RPMI7951 (cell line): Measurements from ENCODE around the gene EHMT1. TPM values are rescaled to one million over a fixed set of nuclear protein-coding genes. Genes with fewer than 3 reads are reported as not detected.

Experiments
- DNase-seq: peaks from one replicate; pipeline ENCODE4 v3.0.0-alpha.2; 2012; ENCODE audit warnings: low read depth
- total RNA-seq: library from RNA; depleted of rRNA; stranded (reverse); fragments of >200 nt; shearing (Covaris generic); gene quantifications from 2 replicates; pipeline ENCODE4 v1.2.3, GENCODE V29; 2014

The EHMT1 gene
- total RNA-seq, 1 experiment from 2014 or later, result 11.5 TPM

DNA sequence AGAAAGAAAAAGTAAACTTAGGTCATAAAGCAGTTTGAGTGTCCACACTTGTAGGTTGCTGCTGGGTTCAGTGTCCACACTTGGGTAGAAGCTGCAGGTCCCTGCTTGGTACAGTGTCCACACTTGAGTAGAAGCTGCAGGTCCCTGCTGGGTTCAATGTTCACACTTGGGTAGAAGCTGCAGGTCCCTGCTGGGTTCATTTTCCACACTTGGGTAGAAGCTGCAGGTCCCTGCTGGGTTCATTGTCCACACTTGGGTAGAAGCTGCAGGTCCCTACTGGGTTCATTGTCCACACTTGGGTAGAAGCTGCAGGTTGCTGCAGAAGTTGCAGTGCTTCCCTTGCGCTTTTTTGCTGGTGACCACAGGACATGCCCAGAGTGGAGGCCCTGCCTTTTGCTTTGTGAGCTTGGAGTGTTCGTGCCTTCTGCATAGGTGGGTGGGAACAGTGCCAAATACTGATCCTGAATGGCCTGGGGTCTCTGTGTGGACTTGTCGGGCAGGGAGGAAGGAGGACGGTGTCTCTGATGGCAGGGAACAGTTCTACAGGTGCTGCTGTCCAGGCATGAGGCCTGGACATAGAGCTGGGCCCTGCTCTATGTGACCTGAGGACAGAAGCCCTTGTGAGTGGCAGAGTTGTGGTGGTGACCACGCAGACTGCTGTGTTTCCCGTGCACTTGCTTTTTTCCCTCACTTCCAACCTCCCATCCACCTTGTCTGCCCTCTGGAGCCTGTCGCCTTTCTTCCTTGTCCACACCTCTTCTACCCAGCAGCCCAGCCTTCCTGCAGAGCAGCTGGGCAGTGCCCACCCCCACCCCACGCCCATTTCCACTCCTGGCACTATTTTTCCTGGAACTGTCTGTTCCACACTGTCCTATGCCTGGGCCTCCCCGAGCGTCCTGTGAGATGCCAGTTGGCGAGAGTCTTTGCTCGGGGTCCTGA is 120.8 kb downstream of the EHMT1 start:
- no peak for DNase-seq

GRCh38 chr9:137740312-137740711 is 121.5 kb downstream of the EHMT1 start:
- DNase-seq, result no peak

DNA sequence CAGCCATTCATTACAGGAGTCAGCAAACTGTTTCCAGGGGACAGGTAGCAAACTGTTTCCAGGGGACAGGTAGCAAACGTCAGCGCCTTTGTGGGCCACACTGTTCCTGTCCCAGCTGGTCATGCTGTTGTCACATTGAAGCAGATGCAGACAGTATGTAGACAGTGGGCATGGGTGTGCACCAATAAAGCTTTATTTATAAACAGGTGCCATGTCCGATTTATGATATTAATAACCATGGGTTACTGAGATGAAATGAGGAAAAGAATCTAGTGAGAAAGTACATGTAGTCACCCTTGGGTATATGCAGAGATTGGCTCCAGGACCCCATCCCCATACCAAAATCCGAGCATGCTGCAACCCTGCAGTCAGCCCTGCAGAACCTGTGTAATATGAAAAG is 122.5 kb downstream of the EHMT1 start:
- no peak for DNase-seq

- DNase-seq, result no peak
Observed at GRCh38 chr9:137742698-137743097, 123.9 kb downstream of the EHMT1 start.

- no peak for DNase-seq
Observed at GRCh38 chr9:137743695-137744094, 124.9 kb downstream of the EHMT1 start.

- no peak for DNase-seq
Observed at GRCh38 chr9:137744632-137745183, 125.9 kb downstream of the EHMT1 start.

DNA sequence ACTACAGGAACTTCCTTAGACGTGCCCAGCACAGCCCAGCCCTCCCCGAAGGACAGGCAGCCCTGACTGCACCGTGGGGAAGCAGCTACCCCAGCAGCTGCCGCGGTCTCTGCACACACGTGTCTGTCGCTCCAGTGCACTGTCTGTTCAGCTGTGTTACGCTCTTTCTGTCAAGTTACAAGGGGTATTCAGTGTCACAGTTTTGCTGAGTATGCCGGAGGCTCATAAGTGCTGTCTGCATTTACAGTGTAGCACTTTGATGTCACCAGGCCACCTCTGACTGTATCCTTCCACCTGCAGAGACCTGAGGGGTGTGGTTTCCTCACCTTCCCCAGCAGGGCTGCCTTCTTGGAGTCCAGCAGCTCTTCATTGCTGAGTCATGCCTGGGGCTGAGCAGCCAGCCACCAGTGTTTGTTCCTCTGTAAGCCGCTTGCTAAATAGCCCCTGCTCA is 126.8 kb downstream of the EHMT1 start:
- no peak for DNase-seq

- DNase-seq, result no peak
Observed at GRCh38 chr9:137748311-137748710, 129.5 kb downstream of the EHMT1 start.

- no peak for DNase-seq
Observed at GRCh38 chr9:137748741-137749140, 129.9 kb downstream of the EHMT1 start.

DNA sequence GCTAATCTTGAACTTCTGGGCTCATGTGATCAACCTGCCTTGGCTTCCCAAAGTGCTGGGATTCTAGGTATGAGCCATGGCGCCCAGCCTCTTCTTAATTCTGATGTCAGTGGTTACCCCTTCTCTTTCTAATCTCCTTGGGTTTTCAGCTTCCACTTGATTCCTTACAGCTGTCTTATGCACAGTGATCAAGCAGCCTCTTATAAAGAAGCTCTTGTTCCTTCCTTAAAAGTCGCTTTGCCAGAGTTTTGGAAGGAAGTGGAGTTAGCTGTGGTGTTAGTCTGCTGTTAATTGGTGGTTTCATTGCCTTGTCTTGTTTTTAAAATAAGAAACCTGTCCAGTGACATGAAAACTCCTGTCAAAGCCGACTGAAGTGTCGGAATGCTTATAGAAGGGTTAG is 130.7 kb downstream of the EHMT1 start:
- DNase-seq, result no peak

DNA sequence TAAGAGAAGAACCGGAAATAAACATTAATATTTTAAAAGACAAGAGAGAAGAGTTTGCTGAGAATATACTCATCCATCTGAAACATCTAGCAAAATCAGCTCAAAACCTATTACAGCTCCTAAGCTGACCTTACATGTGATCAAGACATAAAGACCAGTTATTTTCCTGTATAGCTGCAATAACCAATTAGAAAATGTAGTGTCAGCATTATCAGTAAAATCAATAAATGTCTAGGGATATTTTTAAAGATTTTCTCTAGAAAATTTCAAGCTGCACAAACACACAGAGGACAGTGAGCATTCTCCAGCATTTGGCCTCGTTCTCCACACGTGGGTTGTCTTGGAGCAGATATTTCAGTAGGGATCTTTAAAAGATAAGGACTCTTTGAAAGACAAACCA is 131.2 kb downstream of the EHMT1 start:
- no peak for DNase-seq

GRCh38 chr9:137750566-137750965 is 131.8 kb downstream of the EHMT1 start:
- no peak for DNase-seq

GRCh38 chr9:137751616-137752015 is 132.8 kb downstream of the EHMT1 start:
- no peak for DNase-seq

DNA sequence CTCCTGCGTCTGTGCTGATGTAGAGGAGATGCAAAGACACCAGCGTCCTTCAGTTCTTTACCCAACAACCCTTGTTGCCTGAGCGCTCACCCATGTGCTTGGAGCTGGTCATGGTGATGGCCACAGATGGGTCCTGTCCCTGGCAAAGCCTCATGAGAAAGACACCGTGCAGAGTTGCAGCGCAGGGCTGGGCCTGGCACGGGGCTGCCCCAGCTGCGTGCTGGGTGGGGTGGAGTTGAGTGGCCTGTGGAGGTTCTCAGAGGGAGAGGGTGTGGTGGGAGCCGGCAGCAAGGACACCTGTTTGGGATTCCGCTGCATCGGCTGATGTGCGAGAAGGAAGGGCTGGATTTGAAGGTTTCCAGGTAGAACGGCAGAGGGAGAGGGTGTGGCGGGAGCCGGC is 133.6 kb downstream of the EHMT1 start:
- no peak for DNase-seq

- DNase-seq, result no peak
Observed at GRCh38 chr9:137753192-137753765, 134.5 kb downstream of the EHMT1 start.

GRCh38 chr9:137755261-137755927 is 136.6 kb downstream of the EHMT1 start:
- no peak for DNase-seq

GRCh38 chr9:137756045-137756744 is 137.4 kb downstream of the EHMT1 start:
- DNase-seq, result no peak

GRCh38 chr9:137757139-137757538 is 138.3 kb downstream of the EHMT1 start:
- peak; percentile 46 for DNase-seq

- peak; percentile 70 for DNase-seq
Observed at GRCh38 chr9:137757613-137758029, 138.8 kb downstream of the EHMT1 start.

DNA sequence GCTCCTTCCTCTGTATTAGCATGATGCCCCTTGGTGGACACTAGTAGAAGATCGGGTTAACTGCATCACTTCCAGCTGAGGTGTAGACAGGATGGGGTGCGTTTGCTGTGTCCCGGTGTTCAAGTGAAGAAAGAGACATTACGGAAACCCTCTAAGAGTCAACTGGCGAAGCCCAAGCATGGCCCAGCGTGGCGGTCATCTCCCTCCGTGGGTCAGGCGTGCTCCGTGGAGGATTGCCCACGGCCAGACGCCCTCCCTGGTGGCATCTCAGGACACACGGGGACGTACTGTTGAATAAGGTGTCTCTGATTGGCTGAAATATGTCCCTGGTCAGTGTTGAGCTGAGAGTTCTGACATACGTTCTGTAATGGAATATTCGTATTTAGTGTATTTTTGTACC is 139.3 kb downstream of the EHMT1 start:
- no peak for DNase-seq

DNA sequence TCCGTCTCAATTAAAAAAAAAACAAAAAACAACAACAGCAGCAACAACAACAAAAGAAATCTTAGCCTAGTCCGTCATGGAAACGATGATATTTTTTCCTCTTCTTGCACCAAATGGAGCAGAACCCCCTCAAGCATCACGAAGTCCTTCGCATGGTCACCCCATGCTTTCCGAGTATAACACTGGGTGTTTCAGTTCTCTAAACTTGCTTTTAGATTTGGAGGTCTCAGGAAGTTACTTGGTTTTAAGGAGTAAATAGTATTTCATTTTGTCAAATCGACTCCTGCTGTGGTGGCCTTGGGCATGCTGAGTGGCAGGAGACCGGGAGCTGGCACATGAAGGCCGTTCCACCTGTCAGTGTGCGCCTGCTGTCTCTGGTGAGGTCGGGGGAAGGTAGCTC is 140.3 kb downstream of the EHMT1 start:
- DNase-seq, result no peak
